T-helper 1 cell treated with Interleukin-12 subunit alpha and Interleukin-12 subunit beta and Interleukin-4 antibody, amounts not matched to agents 30 ng/mL and 1 ng/mL, for 36 hours (primary cell): Measurements from ENCODE around the gene GOLGA8O. TPM values are rescaled to one million over a fixed set of nuclear protein-coding genes. Genes with fewer than 3 reads are reported as not detected.
"Not testable (repeated sequence)": the region's sequence is repeated elsewhere in the genome, so short reads cannot be mapped to it uniquely, and the experiment has no call there.

Source experiments
- intact Hi-C: fragments of 100-400 bp; cut with micrococcal nuclease; formaldehyde crosslinking; loops from one replicate; pipeline ENCODE4 v1.15.1; 2024
- total RNA-seq: library from RNA; stranded (reverse); gene quantifications from 2 replicates; pipeline ENCODE4 v1.2.3, GENCODE V29; 2022

Gene GOLGA8O, protein sequence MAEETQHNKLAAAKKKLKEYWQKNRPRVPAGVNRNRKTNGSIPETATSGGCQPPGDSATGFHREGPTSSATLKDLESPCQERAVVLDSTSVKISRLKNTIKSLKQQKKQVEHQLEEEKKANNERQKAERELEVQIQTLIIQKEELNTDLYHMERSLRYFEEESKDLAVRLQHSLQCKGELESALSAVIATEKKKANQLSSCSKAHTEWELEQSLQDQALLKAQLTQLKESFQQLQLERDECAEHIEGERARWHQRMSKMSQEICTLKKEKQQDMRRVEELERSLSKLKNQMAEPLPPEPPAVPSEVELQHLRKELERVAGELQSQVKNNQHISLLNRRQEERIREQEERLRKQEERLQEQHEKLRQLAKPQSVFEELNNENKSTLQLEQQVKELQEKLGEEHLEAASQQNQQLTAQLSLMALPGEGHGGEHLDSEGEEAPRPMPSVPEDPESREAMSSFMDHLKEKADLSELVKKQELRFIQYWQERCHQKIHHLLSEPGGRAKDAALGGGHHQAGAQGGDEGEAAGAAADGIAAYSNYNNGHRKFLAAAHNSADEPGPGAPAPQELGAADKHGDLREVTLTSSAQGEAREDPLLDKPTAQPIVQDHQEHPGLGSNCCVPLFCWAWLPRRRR
- 7.6 and 9.4 TPM in 2 replicates for total RNA-seq

GRCh38 chr15:32455534-32455933 lies at the start of gene GOLGA8O:
GOLGA8O (minus strand) TSS chr15:32455634; CDS start chr15:32455536, 98 bp downstream.
- intact Hi-C loops = not testable (repeated sequence)

DNA sequence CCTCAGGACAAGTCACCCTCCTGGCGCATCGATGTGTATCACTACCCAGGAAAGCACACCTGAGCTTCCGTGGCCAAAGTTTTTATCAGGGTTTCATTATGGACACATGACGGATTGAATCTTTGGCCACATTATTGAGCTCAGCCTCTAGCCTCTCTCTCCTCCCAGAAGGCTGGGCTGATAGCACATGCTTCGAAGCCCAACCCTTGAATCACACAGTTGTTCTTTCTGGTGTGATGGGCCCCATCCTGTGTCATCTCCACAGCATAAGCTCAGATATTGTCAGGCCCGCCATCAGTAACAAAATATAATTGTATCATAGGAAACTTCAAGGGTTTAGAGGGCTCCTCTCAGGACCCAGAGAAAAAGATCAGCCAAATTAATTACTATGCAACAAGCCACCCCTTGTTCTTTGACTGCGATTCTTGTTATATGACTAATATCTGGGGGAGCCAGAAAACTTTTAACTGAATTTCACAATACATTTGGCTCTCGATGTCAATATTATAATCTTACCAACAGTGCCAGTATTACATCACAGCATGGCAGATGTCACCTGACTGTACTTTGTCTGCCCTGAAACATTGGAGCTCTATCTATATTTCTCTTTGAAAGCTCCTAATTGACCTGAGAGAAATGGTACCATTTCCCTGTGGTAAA lies 48.8 kb upstream of the GOLGA8O start:
- intact Hi-C loops = not testable (repeated sequence)

DNA sequence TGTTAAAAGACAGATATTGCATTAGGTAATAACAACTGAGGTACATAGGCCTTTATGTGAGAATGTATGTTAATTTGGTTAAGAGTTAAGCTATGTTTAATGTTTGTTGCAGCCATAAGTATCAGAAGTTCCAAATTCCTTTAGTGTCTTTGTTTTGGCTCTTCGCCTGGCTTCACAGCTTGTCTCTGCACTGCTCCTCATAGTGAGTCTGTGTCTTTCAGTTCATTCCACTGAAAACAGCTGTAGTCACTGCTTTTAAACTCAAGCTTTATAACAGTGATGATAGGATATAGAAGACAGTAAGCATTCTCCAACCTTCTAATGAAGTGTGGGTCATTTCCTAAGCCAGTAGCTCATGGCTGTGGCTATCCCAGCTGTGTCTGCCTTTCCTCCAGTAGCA lies 47.5 kb upstream of the GOLGA8O start:
- intact Hi-C loops = not testable (repeated sequence)

- intact Hi-C loops = not testable (repeated sequence)
These were observed 37.3 kb upstream of the GOLGA8O start for GRCh38 chr15:32492768-32493167.

DNA sequence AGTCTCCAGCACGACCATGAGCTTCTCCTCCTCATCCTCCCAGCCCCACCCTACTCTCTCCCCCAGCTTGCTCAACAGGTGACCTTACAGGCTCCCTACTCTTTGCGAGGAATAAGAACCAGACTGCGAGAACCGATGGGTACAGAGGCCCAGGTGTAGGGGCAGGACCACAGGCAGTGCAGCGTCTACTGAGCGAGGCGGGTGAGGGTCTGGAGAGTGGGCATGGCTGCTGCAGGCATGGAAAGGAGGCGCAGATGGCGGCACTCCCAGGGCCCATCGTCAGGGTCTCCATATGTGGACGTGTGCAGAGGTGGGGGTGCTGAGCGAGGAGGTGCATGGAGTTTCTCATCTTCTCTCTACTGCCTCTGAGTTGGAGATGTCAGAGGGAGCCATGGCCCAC lies 31.0 kb upstream of the GOLGA8O start:
- intact Hi-C loops = not testable (repeated sequence)

- intact Hi-C loops = not testable (repeated sequence)
These were observed 27.9 kb upstream of the GOLGA8O start for GRCh38 chr15:32483377-32483776.

- intact Hi-C loops = not testable (repeated sequence)
These were observed 26.2 kb upstream of the GOLGA8O start for GRCh38 chr15:32481683-32482082.

- intact Hi-C loops = not testable (repeated sequence)
These were observed 12.6 kb upstream of the GOLGA8O start for GRCh38 chr15:32468076-32468475.

DNA sequence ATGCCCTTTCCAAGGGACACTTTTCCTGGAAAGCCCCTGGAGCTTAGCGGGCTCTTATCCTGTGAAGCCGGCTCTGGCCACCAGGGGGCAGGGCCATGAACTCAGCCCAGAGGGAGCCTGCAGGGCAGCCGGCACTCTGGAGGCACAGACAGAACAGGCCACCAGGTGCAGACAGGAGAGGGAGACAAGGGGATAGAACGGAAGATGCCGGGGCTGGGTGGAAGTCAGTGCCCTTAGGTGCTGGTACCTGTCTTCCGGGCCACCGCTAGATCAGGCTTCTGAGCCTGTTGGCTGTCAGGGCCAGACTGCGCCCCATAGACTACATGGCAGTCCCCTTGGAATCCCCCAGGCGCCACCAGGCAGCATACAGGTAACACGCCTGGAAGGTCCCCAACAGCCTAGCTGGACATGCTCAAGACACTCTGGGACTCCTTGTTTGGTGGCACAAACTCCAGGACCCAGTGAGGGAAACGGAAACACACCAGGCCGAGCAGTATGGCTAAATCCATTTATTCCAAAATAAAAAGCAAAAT lies 14.9 kb downstream of the GOLGA8O start:
- intact Hi-C loops = not testable (repeated sequence)

- intact Hi-C loops = not testable (repeated sequence)
These were observed 21.1 kb downstream of the GOLGA8O start for GRCh38 chr15:32434102-32434963.

GRCh38 chr15:32427635-32428034 lies 27.8 kb downstream of the GOLGA8O start:
- intact Hi-C loops = not testable (repeated sequence)

DNA sequence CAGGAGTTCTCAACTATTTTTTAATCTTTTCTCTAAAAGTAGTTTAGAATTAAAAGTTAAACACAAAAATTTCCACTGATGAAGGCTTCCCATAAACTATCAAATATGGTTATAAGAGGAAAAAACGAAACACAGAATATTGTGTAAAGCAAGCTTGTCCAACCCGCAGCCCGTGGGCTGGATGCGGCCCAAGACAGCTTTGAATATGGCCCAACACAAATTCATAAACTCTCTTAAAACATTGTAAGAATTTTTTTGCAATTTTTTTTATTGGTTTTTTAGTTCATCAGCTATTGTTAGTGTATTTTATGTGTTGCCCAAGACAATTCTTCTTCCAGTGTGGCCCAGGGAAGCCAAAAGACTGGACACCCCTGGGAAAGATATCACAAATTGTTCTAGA lies 28.9 kb downstream of the GOLGA8O start:
- intact Hi-C loops = not testable (repeated sequence)

GRCh38 chr15:32407903-32408302 lies 47.5 kb downstream of the GOLGA8O start:
- intact Hi-C loops = not testable (repeated sequence)

DNA sequence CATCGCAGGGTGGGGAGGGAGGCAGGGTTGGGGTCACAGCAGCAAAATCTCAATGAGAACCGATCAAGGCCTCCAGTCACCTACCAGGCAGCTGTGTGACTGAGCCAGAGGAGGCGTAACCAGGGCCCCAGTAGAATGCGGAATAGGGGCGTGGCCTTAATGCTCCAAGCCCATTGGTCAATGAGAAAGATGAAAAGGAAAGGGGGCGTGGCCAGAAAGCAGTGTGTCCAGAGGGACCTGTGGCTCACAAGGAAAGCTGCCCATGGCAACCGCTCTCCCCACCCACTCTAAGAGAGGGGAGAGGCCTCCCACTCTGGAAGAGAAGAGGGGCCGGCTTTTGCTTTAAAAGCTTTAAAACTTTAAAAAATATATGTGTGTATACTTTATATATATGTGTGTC lies 52.2 kb downstream of the GOLGA8O start, which contains the start of gene GOLGA8K:
GOLGA8K (minus strand) TSS at position 101 of the 400 bp plus-strand sequence; CDS start at position 3, 98 bp downstream.
- intact Hi-C loops = not testable (repeated sequence)

- intact Hi-C loops = not testable (repeated sequence)
These were observed 58.9 kb downstream of the GOLGA8O start for GRCh38 chr15:32396522-32396921.

Other genes with a start within 250 kb of the GOLGA8O start
- gene GOLGA8K, start 52.3 kb downstream of the GOLGA8O start, total RNA-seq = 0.61 and 0.88 TPM in 2 replicates
- 30.5 and 31.3 TPM in 2 replicates for gene GOLGA8N, start 137.8 kb upstream of the GOLGA8O start, total RNA-seq
- 99.2 and 102 TPM in 2 replicates for gene ARHGAP11A, start 159.9 kb upstream of the GOLGA8O start, total RNA-seq
- gene SCG5, start 186.1 kb upstream of the GOLGA8O start, total RNA-seq = 2.2 and 2.8 TPM in 2 replicates